Mammary epithelial cell (primary cell): ENCODE results near the gene ADAM23.

ENCODE experiments used
- CTCF ChIP-seq, 2 donors: IDR thresholded peaks in 1 of 2; conservative IDR thresholded peaks in 1 of 2; 2 replicates each; pipeline ENCODE4 v1.5.1; 2011 to 2012; ENCODE audit warnings: inconsistent platforms in 2 of 2, low read length in 2 of 2, mild to moderate bottlenecking in 2 of 2, control low read depth in 1 of 2, low read depth in 1 of 2; ENCODE audit not compliant: insufficient read depth in 1 of 2; ENCODE audit errors: extremely low read depth in 1 of 2
- EZH2 ChIP-seq: IDR thresholded peaks from 2 replicates; pipeline ENCODE4 v1.6.1; 2012; ENCODE audit warnings: low read length, inconsistent platforms, borderline replicate concordance

- no peak for TF ChIP-seq CTCF (conservative IDR thresholded peaks at IDR 0.05 in 1 of 2, IDR thresholded peaks at IDR 0.05 in 1 of 2; ENCODE audit: extremely low read depth in 1 of 2, insufficient read depth in 1 of 2, low read depth in 1 of 2, low read length in 2 of 2)
- no peak for TF ChIP-seq EZH2
These were observed 175.7 kb downstream of the ADAM23 start for GRCh38 chr2:206619011-206619410.
